GM12892 (cell line): ENCODE data around the gene BRSK2.

Experiments
- POLR2A ChIP-seq: IDR thresholded peaks from 2 replicates; pipeline ENCODE4 v1.6.1; 2011; ENCODE audit warnings: low read depth, low read length, control low read depth
- POLR2AphosphoS5 ChIP-seq: IDR thresholded peaks from 2 replicates; pipeline ENCODE4 v1.6.1; 2011; ENCODE audit warnings: low read depth, low read length, control low read depth
- TAF1 ChIP-seq: IDR thresholded peaks from 2 replicates; pipeline ENCODE4 v1.6.1; 2011; ENCODE audit warnings: low read depth, mild to moderate bottlenecking, control low read depth, low read length, borderline replicate concordance

GRCh38 chr11:1381793-1382425 is 7.8 kb upstream of the BRSK2 start:
- TF ChIP-seq POLR2A = no peak
- no peak for TF ChIP-seq POLR2AphosphoS5
- TF ChIP-seq TAF1 = no peak
